ENCODE data around the gene HCN2. TPM values are rescaled to one million over a fixed set of nuclear protein-coding genes. Genes with fewer than 3 reads are reported as not detected.

The HCN2 gene
- total and polyA plus RNA-seq, 10 donors, result 0.09 to 1.1 (median 0.31) TPM; not detected in 2

- TF ChIP-seq POLR2AphosphoS5 (IDR thresholded peaks at IDR 0.05) (no peak), POLR2A (IDR thresholded peaks at IDR 0.05) (no peak)
- TF ChIP-seq, protein P1, sequence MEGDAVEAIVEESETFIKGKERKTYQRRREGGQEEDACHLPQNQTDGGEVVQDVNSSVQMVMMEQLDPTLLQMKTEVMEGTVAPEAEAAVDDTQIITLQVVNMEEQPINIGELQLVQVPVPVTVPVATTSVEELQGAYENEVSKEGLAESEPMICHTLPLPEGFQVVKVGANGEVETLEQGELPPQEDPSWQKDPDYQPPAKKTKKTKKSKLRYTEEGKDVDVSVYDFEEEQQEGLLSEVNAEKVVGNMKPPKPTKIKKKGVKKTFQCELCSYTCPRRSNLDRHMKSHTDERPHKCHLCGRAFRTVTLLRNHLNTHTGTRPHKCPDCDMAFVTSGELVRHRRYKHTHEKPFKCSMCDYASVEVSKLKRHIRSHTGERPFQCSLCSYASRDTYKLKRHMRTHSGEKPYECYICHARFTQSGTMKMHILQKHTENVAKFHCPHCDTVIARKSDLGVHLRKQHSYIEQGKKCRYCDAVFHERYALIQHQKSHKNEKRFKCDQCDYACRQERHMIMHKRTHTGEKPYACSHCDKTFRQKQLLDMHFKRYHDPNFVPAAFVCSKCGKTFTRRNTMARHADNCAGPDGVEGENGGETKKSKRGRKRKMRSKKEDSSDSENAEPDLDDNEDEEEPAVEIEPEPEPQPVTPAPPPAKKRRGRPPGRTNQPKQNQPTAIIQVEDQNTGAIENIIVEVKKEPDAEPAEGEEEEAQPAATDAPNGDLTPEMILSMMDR (IDR thresholded peaks at IDR 0.05 in 8 of 11, conservative IDR thresholded peaks at IDR 0.05 in 3 of 11), result no peak
- H3K9me3 ChIP-seq, result peaks cover 0 to 5% (median 0%) of the 10 kb centered on the region in 8 donors
- no peak overlapping the region for H3K4me3 ChIP-seq
- DNase-seq, result no peak
- no peaks in the 10 kb centered on the region for H3K36me3 ChIP-seq
- H3K4me1 ChIP-seq, result no peaks in the 10 kb centered on the region
- H3K27ac ChIP-seq, result no peak overlapping the region
- WGBS, 5 donors, result 73 to 76% (median 75%) methylated on average over 17 to 18 of the region's 18 CpGs
- H3K27me3 ChIP-seq (replicated peaks in 1 of 7), result peaks cover 0 to 35% (median 5%) of the 10 kb centered on the region in 7 donors
- intact Hi-C loops (cut with DNase I; ENCODE audit: low total_unique reads), result no loop called here
These were observed 8.0 kb downstream of the HCN2 start for GRCh38 chr19:597406-598315.

GRCh38 chr19:601310-601709 is 11.6 kb downstream of the HCN2 start:
- 90 to 95% (median 93%) methylated on average over 28 of the region's 28 CpGs for WGBS, 5 donors
- TF ChIP-seq, protein P1 (IDR thresholded peaks at IDR 0.05 in 8 of 11, conservative IDR thresholded peaks at IDR 0.05 in 3 of 11), result no peak
- no peak for TF ChIP-seq POLR2A (IDR thresholded peaks at IDR 0.05)
- no peak for TF ChIP-seq POLR2AphosphoS5 (IDR thresholded peaks at IDR 0.05)
- DNase-seq, result no peak
- Histone ChIP-seq H3K4me1 (no peaks in the 10 kb centered on the region), H3K9me3 (peaks cover 0 to 5% (median 0%) of the 10 kb centered on the region in 8 donors), H3K4me3 (no peak overlapping the region), H3K36me3 (no peaks in the 10 kb centered on the region), H3K27me3 (replicated peaks in 1 of 7) (peaks cover 0 to 6% (median 0%) of the 10 kb centered on the region in 7 donors), H3K27ac (no peak overlapping the region)
- intact Hi-C loops (cut with DNase I; ENCODE audit: low total_unique reads), result no loop called here

- TF ChIP-seq, protein P1 (IDR thresholded peaks at IDR 0.05 in 8 of 11, conservative IDR thresholded peaks at IDR 0.05 in 3 of 11), result no peak
- TF ChIP-seq POLR2AphosphoS5 (IDR thresholded peaks at IDR 0.05) (no peak), POLR2A (IDR thresholded peaks at IDR 0.05) (no peak)
- 76 to 88% (median 87%) methylated on average over 25 of the region's 25 CpGs for WGBS, 5 donors
- no peak for DNase-seq
These were observed 12.1 kb downstream of the HCN2 start for GRCh38 chr19:601790-602189.

More at GRCh38 chr19:601790-602189, 12.1 kb downstream of the HCN2 start:
- Histone ChIP-seq H3K27me3 (replicated peaks in 1 of 7) (peaks cover 0 to 1% (median 0%) of the 10 kb centered on the region in 7 donors), H3K4me1 (no peaks in the 10 kb centered on the region), H3K4me3 (no peak overlapping the region), H3K9me3 (peaks cover 0 to 5% (median 0%) of the 10 kb centered on the region in 8 donors), H3K36me3 (no peaks in the 10 kb centered on the region), H3K27ac (no peak overlapping the region)
- intact Hi-C loops (cut with DNase I; ENCODE audit: low total_unique reads), result no loop called here
